Measurements from ENCODE around the gene POPDC3.

GRCh38 chr6:105120570-105120969 lies 59.2 kb downstream of the POPDC3 start:
- TF ChIP-seq CBFB (CRISPR knock-in tag; IDR thresholded peaks at IDR 0.05) (no peak), GTF2F1 (IDR thresholded peaks at IDR 0.05; ENCODE audit: low read length) (no peak), SMC3 (IDR thresholded peaks at IDR 0.05; ENCODE audit: low read length) (no peak), ZNF24 (IDR thresholded peaks at IDR 0.05) (no peak)
- TF ChIP-seq, protein P1, sequence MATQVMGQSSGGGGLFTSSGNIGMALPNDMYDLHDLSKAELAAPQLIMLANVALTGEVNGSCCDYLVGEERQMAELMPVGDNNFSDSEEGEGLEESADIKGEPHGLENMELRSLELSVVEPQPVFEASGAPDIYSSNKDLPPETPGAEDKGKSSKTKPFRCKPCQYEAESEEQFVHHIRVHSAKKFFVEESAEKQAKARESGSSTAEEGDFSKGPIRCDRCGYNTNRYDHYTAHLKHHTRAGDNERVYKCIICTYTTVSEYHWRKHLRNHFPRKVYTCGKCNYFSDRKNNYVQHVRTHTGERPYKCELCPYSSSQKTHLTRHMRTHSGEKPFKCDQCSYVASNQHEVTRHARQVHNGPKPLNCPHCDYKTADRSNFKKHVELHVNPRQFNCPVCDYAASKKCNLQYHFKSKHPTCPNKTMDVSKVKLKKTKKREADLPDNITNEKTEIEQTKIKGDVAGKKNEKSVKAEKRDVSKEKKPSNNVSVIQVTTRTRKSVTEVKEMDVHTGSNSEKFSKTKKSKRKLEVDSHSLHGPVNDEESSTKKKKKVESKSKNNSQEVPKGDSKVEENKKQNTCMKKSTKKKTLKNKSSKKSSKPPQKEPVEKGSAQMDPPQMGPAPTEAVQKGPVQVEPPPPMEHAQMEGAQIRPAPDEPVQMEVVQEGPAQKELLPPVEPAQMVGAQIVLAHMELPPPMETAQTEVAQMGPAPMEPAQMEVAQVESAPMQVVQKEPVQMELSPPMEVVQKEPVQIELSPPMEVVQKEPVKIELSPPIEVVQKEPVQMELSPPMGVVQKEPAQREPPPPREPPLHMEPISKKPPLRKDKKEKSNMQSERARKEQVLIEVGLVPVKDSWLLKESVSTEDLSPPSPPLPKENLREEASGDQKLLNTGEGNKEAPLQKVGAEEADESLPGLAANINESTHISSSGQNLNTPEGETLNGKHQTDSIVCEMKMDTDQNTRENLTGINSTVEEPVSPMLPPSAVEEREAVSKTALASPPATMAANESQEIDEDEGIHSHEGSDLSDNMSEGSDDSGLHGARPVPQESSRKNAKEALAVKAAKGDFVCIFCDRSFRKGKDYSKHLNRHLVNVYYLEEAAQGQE (IDR thresholded peaks at IDR 0.05; ENCODE audit: borderline replicate concordance in 1 of 2, low read depth in 1 of 2, low read length in 2 of 2), result no peak
